BLaER1 treated with 17β-estradiol and CSF1 and Interleukin-3, amounts not matched to agents 10 nM and 100 nM (cell line): ENCODE measurements around the gene NCAM2.

Source experiments
- H3K27ac ChIP-seq, 11 experiments: shearing (Covaris generic); formaldehyde crosslinking; 2 replicates each; pipeline ENCODE4 v1.8.1; 2022
- H3K27me3 ChIP-seq, 11 experiments: shearing (Covaris generic); formaldehyde crosslinking; 2 replicates each; pipeline ENCODE4 v1.8.1; 2022
- H3K36me3 ChIP-seq, 11 experiments: shearing (Covaris generic); formaldehyde crosslinking; 2 replicates each; pipeline ENCODE4 v1.8.1; 2022
- H3K4me1 ChIP-seq, 10 experiments: shearing (Covaris generic); formaldehyde crosslinking; 2 replicates each; pipeline ENCODE4 v1.8.1; 2022
- H3K4me2 ChIP-seq, 11 experiments: shearing (Covaris generic); formaldehyde crosslinking; 2 replicates each; pipeline ENCODE4 v1.8.1; 2022
- H3K4me3 ChIP-seq, 10 experiments: shearing (Covaris generic); formaldehyde crosslinking; 2 replicates each; pipeline ENCODE4 v1.8.1; 2022
- H3K9ac ChIP-seq, 11 experiments: shearing (Covaris generic); formaldehyde crosslinking; 2 replicates each; pipeline ENCODE4 v1.8.1; 2022
- H3K9me3 ChIP-seq, 11 experiments: shearing (Covaris generic); formaldehyde crosslinking; replicated peaks in 1 of 11; 2 replicates each; pipeline ENCODE4 v1.8.1; 2022
- H4K20me1 ChIP-seq, 11 experiments: shearing (Covaris generic); formaldehyde crosslinking; 2 replicates each; pipeline ENCODE4 v1.8.1; 2022
- Cebpa-rat ChIP-seq, 11 experiments: shearing (Covaris generic); IDR thresholded peaks; 2 replicates each; pipeline ENCODE4 v1.8.1; 2022

NCAM2 gene

GRCh38 chr21:21174676-21175075 is 176.5 kb downstream of the NCAM2 start:
- no peak overlapping the region for H3K4me3 ChIP-seq
- TF ChIP-seq Cebpa-rat (IDR thresholded peaks at IDR 0.05): no peak
- no peaks in the 10 kb centered on the region for H3K36me3 ChIP-seq
- H3K4me1 ChIP-seq: peaks cover 0 to 8% (median 5%) of the 10 kb centered on the region in 10 experiments; a peak in 8 of 20 replicates
- no peak overlapping the region for H3K9ac ChIP-seq
- no peaks in the 10 kb centered on the region for H4K20me1 ChIP-seq
- H3K27me3 ChIP-seq: no peaks in the 10 kb centered on the region
- H3K27ac ChIP-seq: no peak overlapping the region
- H3K9me3 ChIP-seq: no peaks in the 10 kb centered on the region
- H3K4me2 ChIP-seq: no peak overlapping the region

- Histone ChIP-seq H3K4me2 (peak overlapping the region in 9 of 11 experiments; percentile 5 to 56 (median 44); a peak in 12 of 22 replicates), H3K9me3 (no peaks in the 10 kb centered on the region), H3K27me3 (no peaks in the 10 kb centered on the region), H3K4me3 (no peak overlapping the region), H3K4me1 (peaks cover 0 to 8% (median 5%) of the 10 kb centered on the region in 10 experiments; a peak in 8 of 20 replicates), H4K20me1 (no peaks in the 10 kb centered on the region), H3K9ac (no peak overlapping the region), H3K36me3 (no peaks in the 10 kb centered on the region), H3K27ac (no peak overlapping the region)
- no peak for TF ChIP-seq Cebpa-rat (IDR thresholded peaks at IDR 0.05)
Measured at GRCh38 chr21:21175798-21176334, 177.7 kb downstream of the NCAM2 start.

- Histone ChIP-seq H3K9ac (no peak overlapping the region), H3K4me3 (no peak overlapping the region), H3K36me3 (no peaks in the 10 kb centered on the region), H4K20me1 (no peaks in the 10 kb centered on the region), H3K27me3 (no peaks in the 10 kb centered on the region), H3K27ac (no peak overlapping the region), H3K4me1 (peaks cover 0 to 8% (median 5%) of the 10 kb centered on the region in 10 experiments; a peak in 8 of 20 replicates), H3K9me3 (no peaks in the 10 kb centered on the region), H3K4me2 (no peak overlapping the region)
- TF ChIP-seq Cebpa-rat (IDR thresholded peaks at IDR 0.05): no peak
Measured at GRCh38 chr21:21177353-21177986, 179.3 kb downstream of the NCAM2 start.

- Histone ChIP-seq H4K20me1 (no peaks in the 10 kb centered on the region), H3K4me2 (no peak overlapping the region), H3K9ac (no peak overlapping the region), H3K36me3 (no peaks in the 10 kb centered on the region), H3K9me3 (no peaks in the 10 kb centered on the region), H3K27ac (no peak overlapping the region), H3K4me3 (no peak overlapping the region), H3K4me1 (peaks cover 0 to 8% (median 5%) of the 10 kb centered on the region in 10 experiments; a peak in 8 of 20 replicates), H3K27me3 (no peaks in the 10 kb centered on the region)
- no peak for TF ChIP-seq Cebpa-rat (IDR thresholded peaks at IDR 0.05)
Measured at GRCh38 chr21:21179619-21180298, 181.6 kb downstream of the NCAM2 start.

GRCh38 chr21:21182401-21183010 is 184.3 kb downstream of the NCAM2 start:
- no peaks in the 10 kb centered on the region for H3K4me1 ChIP-seq
- H3K4me3 ChIP-seq: no peak overlapping the region
- no peaks in the 10 kb centered on the region for H3K27me3 ChIP-seq
- H3K9ac ChIP-seq: no peak overlapping the region
- TF ChIP-seq Cebpa-rat (IDR thresholded peaks at IDR 0.05): no peak
- H3K9me3 ChIP-seq: no peaks in the 10 kb centered on the region
- no peak overlapping the region for H3K4me2 ChIP-seq
- H3K36me3 ChIP-seq: no peaks in the 10 kb centered on the region
- H3K27ac ChIP-seq: no peak overlapping the region
- H4K20me1 ChIP-seq: no peaks in the 10 kb centered on the region

- H3K4me3 ChIP-seq: no peak overlapping the region
- H3K4me2 ChIP-seq: no peak overlapping the region
- no peaks in the 10 kb centered on the region for H3K36me3 ChIP-seq
- H3K27ac ChIP-seq: no peak overlapping the region
- H3K27me3 ChIP-seq: no peaks in the 10 kb centered on the region
- no peak for TF ChIP-seq Cebpa-rat (IDR thresholded peaks at IDR 0.05)
- H3K9ac ChIP-seq: no peak overlapping the region
- H3K4me1 ChIP-seq: no peaks in the 10 kb centered on the region
- H3K9me3 ChIP-seq: no peaks in the 10 kb centered on the region
- no peaks in the 10 kb centered on the region for H4K20me1 ChIP-seq
Measured at GRCh38 chr21:21183092-21183491, 184.9 kb downstream of the NCAM2 start.

- H3K9ac ChIP-seq: no peak overlapping the region
- H3K9me3 ChIP-seq: no peaks in the 10 kb centered on the region
- TF ChIP-seq Cebpa-rat (IDR thresholded peaks at IDR 0.05): no peak
- no peaks in the 10 kb centered on the region for H3K27me3 ChIP-seq
- H3K36me3 ChIP-seq: no peaks in the 10 kb centered on the region
- H3K4me2 ChIP-seq: no peak overlapping the region
- H4K20me1 ChIP-seq: no peaks in the 10 kb centered on the region
- no peaks in the 10 kb centered on the region for H3K4me1 ChIP-seq
- H3K4me3 ChIP-seq: no peak overlapping the region
- H3K27ac ChIP-seq: no peak overlapping the region
Measured at GRCh38 chr21:21184771-21185528, 186.7 kb downstream of the NCAM2 start.

- H3K9ac ChIP-seq: no peak overlapping the region
- H3K27me3 ChIP-seq: no peaks in the 10 kb centered on the region
- 0 out of 20 replicates have a peak, but pooled peaks cover 0 to under 1% (median 0%) of the 10 kb centered on the region in 10 experiments for H3K4me1 ChIP-seq
- no peak for TF ChIP-seq Cebpa-rat (IDR thresholded peaks at IDR 0.05)
- H4K20me1 ChIP-seq: no peaks in the 10 kb centered on the region
- no peak overlapping the region for H3K27ac ChIP-seq
- H3K36me3 ChIP-seq: no peaks in the 10 kb centered on the region
- H3K4me2 ChIP-seq: no peak overlapping the region
- no peak overlapping the region for H3K4me3 ChIP-seq
- no peaks in the 10 kb centered on the region for H3K9me3 ChIP-seq
Measured at GRCh38 chr21:21187579-21187978, 189.4 kb downstream of the NCAM2 start.
